ENCODE measurements around the gene RAB11B. TPM values are rescaled to one million over a fixed set of nuclear protein-coding genes. Genes with fewer than 3 reads are reported as not detected.
"Not testable (repeated sequence)": the region's sequence is repeated elsewhere in the genome, so short reads cannot be mapped to it uniquely, and the experiment has no call there.

The RAB11B gene
- total RNA-seq, 1 donor from 2014 or later = 42.6 TPM

GRCh38 chr19:8429044-8429443 is 38.9 kb downstream of the RAB11B start:
- no peak for DNase-seq (ENCODE audit: low spot score)

GRCh38 chr19:8429826-8430225 is 39.7 kb downstream of the RAB11B start:
- no peak for DNase-seq (ENCODE audit: low spot score)

- DNase-seq (ENCODE audit: low spot score) = no peak
Observed at GRCh38 chr19:8430650-8431049, 40.5 kb downstream of the RAB11B start.

- DNase-seq (ENCODE audit: low spot score) = no peak
Observed at GRCh38 chr19:8438236-8438635, 48.1 kb downstream of the RAB11B start.

- DNase-seq (ENCODE audit: low spot score) = no peak
Observed at GRCh38 chr19:8441725-8442544, 51.8 kb downstream of the RAB11B start.

- not testable (repeated sequence) for DNase-seq (ENCODE audit: low spot score)
Observed at GRCh38 chr19:8444140-8444676, 54.0 kb downstream of the RAB11B start.

- peak; percentile 98 for DNase-seq (ENCODE audit: low spot score)
Observed at GRCh38 chr19:8444677-8445487, 54.7 kb downstream of the RAB11B start, which contains the start of gene HNRNPM. Gene HNRNPM (plus strand): TSS chr19:8444975. CDS start chr19:8444999, 24 bp downstream.

GRCh38 chr19:8445488-8446001 is 55.4 kb downstream of the RAB11B start:
- DNase-seq (ENCODE audit: low spot score) = peak; percentile 58

GRCh38 chr19:8446061-8446709 is 56.0 kb downstream of the RAB11B start:
- no peak for DNase-seq (ENCODE audit: low spot score)

GRCh38 chr19:8449830-8450229 is 59.7 kb downstream of the RAB11B start:
- DNase-seq (ENCODE audit: low spot score) = no peak

- no peak for DNase-seq (ENCODE audit: low spot score)
Observed at GRCh38 chr19:8451377-8451776, 61.2 kb downstream of the RAB11B start.

- no peak for DNase-seq (ENCODE audit: low spot score)
Observed at GRCh38 chr19:8451885-8452284, 61.7 kb downstream of the RAB11B start.

GRCh38 chr19:8452446-8453123 is 62.4 kb downstream of the RAB11B start:
- DNase-seq (ENCODE audit: low spot score) = no peak

- no peak for DNase-seq (ENCODE audit: low spot score)
Observed at GRCh38 chr19:8453616-8454015, 63.5 kb downstream of the RAB11B start.

Other genes with a start within 250 kb of the RAB11B start
- gene FBN3, start 240.8 kb upstream of the RAB11B start, total RNA-seq (ENCODE audit: insufficient read depth, low replicate concordance) = under 0.01 TPM
- 17.8 TPM for gene CERS4, start 181.0 kb upstream of the RAB11B start, total RNA-seq (ENCODE audit: insufficient read depth, low replicate concordance)
- 4.1 TPM for gene CD320, start 82.0 kb upstream of the RAB11B start, total RNA-seq (ENCODE audit: insufficient read depth, low replicate concordance)
- gene NDUFA7, start 69.0 kb upstream of the RAB11B start, total RNA-seq (ENCODE audit: insufficient read depth, low replicate concordance) = not detected
- gene RPS28, start 68.9 kb upstream of the RAB11B start, total RNA-seq (ENCODE audit: insufficient read depth, low replicate concordance) = 424 TPM
- gene KANK3, start 47.1 kb upstream of the RAB11B start, total RNA-seq (ENCODE audit: insufficient read depth, low replicate concordance) = 3.9 TPM
- gene ANGPTL4, start 26.2 kb upstream of the RAB11B start, total RNA-seq (ENCODE audit: insufficient read depth, low replicate concordance) = 5.3 TPM
- 77.0 TPM for gene MARCHF2, start 22.9 kb downstream of the RAB11B start, total RNA-seq (ENCODE audit: insufficient read depth, low replicate concordance)
- gene HNRNPM, start 54.6 kb downstream of the RAB11B start, total RNA-seq (ENCODE audit: insufficient read depth, low replicate concordance) = 109 TPM
- 0.72 TPM for gene PRAM1, start 112.3 kb downstream of the RAB11B start, total RNA-seq (ENCODE audit: insufficient read depth, low replicate concordance)
- gene ZNF414, start 123.8 kb downstream of the RAB11B start, total RNA-seq (ENCODE audit: insufficient read depth, low replicate concordance) = 6.3 TPM
- gene MYO1F, start 187.1 kb downstream of the RAB11B start, total RNA-seq (ENCODE audit: insufficient read depth, low replicate concordance) = 20.2 TPM
- 64.8 TPM for gene ADAMTS10, start 220.4 kb downstream of the RAB11B start, total RNA-seq (ENCODE audit: insufficient read depth, low replicate concordance)
- not detected for gene NFILZ, start 240.3 kb downstream of the RAB11B start, total RNA-seq (ENCODE audit: insufficient read depth, low replicate concordance)